GM18526 (cell line): Measurements from ENCODE around the gene TRIM9.
A peak's percentile ranks its signal among the peaks of the same experiment; 100 is the strongest.

Experiments used
- POLR2A ChIP-seq: IDR thresholded peaks from 3 replicates; pipeline ENCODE4 v1.6.1; 2011; ENCODE audit not compliant: insufficient read length; ENCODE audit errors: extremely low read depth

Gene TRIM9

GRCh38 chr14:51094901-51095853 is at the start of gene TRIM9:
TRIM9 (minus strand) TSS chr14:51095105; CDS start chr14:51094939, 166 bp downstream.
- peak; percentile 43 for TF ChIP-seq POLR2A

DNA sequence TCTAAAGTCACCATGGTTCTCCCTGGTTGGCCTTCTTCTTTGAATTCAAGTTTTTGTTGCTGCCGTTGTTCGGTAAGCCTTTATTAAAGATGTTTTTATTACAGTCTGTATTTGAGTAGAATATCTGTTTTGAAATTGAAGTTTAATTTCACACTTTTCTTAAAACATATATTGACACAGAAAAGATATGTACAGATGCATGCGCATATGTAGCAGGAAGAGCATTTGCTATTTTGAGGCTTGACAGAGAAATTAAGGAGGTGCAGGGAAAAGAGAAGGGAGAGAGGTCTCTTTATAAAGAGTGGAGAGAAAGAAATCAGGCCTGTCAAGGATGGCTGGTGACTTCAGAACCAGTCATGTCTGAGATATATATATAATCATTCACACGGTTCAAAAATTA is 46.0 kb upstream of the TRIM9 start:
- no peak for TF ChIP-seq POLR2A

GRCh38 chr14:51140338-51140737 is 45.4 kb upstream of the TRIM9 start:
- TF ChIP-seq POLR2A: no peak

DNA sequence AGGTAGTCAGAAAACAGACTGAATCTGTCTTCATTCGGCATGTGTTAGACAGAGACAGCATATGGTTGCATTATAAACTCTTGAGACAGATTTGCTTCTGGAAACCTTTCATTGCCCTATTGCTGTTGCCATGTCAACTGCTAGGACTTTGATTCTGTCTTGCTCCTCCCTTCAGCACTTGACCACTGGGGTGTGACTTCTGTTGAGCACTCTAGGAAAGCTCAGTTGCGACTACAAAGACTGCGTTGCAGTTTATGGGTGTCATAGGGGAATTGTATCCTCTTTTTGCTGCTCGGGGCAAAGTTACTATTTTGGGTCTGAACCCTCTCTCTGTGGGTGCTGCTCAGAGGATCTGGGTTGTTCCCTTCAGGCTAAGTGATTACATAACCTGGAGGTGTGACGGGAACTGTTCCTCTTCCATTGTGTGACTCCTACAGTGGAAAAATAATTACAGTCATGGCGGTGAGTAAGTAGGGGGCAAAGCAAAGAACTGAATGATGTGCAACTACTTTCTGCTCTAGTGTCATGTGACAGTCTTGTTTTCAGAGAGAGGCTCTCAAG is 44.3 kb upstream of the TRIM9 start:
- TF ChIP-seq POLR2A: no peak

DNA sequence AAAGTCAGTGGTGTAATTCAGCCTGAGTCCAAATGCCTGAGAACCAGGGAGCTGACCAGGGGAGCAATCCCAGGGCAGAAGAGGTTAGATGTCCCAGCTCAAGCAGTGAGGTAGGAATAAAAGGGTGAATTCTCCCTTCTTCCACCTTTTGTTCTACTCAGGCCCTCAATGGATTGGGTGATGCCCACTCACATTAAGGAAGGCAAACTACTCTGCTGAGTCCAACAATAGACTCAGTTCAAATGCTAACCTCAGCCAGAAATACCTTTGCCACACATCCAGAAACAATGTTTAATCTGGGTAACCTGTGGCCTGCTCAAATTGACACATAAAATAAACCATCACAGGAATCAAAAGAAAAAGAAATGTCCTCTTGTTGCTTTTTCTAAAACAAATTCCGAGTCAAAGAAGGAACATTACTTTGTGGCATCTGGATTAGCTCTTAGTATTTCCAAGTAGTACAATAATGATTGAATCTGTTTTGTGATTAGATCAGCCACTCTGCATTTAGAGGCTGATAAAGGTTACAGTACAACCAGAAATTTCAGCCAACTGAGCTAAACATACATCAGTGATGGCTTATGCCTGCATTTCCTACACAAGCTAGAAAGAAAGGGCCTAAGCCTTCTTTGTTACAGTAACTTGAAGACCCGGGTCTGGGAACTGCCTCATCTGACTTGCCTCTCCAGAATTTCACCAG is 43.6 kb upstream of the TRIM9 start:
- no peak for TF ChIP-seq POLR2A

DNA sequence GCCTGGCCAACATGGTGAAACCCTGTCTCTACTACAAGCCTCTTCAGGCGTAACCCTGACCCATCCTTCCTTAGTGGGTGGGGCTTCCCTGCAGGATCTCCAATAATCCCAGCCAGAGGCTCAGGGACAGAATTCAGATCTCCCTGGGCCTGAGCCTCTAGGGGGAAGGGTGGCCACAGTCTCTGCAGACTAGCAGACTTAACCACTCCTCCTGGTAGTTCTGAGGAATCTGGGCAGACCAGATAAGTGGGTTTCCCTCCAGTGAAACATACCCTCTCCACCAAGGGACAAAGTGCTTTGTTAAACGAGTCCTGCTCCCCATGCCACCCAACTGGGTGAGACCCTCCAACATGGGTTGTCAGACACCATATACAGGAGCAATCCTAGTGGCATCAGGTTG is 36.6 kb upstream of the TRIM9 start:
- no peak for TF ChIP-seq POLR2A

DNA sequence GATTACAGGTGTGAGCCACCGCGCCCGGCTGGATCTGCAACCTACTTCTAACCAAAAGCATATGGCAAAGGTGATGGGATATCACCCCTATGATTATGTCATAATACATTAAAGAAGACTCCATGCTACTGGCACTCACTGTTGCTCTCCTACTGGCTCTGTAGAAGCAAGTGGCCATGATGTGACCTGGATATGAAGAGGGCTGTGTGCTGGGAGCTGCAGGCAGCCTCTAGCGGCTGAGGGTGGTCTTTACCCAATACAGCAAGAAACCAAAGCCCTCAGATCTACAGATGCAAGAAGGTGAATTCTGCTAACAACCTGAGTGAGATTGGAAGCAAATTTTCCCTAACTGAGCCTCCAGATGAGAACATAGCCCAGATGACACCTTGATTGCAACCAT is 34.2 kb upstream of the TRIM9 start:
- TF ChIP-seq POLR2A: no peak

GRCh38 chr14:51124029-51124428 is 29.1 kb upstream of the TRIM9 start:
- no peak for TF ChIP-seq POLR2A

DNA sequence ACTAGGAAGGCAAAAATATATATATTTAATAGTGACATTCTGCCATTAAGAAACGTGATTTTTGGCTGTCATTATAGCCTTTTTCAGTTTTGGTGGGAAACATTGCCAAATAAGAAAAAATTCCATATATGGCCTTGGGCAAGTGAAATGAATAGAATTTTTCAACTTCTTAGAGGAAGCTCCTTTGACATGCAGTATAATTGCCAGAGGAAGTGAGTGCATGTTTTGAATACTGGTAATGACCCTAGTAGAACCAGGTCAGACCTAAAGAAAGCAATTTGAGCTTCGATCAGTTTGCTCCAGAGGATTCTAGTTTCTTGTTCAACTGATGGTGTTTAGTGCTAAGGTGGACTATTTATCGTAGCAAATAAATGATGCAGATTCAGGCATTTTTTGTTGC is 26.2 kb upstream of the TRIM9 start:
- no peak for TF ChIP-seq POLR2A

DNA sequence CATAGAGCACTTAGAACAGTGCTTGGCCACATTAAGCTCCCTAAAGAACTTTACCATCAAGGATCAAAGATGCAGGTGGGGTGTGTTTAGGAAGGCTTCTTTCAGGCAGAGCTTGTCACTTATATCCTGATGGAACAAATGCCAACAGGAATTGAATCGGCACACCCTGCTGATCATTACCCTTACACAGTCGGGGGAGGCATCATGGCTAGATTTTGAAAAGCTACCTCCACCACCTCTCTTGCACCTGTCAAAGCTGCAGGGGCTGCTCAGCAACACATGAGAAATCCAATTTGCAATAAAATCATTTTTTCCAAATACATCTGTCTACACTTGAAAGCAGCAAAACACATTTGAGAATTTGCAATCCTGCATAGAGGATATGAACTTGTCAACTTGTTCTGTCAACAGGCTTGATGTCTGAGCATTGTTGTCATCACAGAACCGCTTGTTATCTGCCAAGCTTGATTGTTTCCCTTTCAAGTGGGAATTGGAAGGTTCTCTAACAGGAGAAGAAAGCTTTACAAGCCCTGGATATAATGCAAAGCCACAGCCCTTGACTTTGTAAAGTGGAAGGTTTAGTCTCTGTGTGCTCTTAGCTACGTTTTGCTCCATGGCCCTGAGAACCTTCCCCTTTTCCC is 24.6 kb upstream of the TRIM9 start:
- no peak for TF ChIP-seq POLR2A

GRCh38 chr14:51118993-51119392 is 24.1 kb upstream of the TRIM9 start:
- no peak for TF ChIP-seq POLR2A

DNA sequence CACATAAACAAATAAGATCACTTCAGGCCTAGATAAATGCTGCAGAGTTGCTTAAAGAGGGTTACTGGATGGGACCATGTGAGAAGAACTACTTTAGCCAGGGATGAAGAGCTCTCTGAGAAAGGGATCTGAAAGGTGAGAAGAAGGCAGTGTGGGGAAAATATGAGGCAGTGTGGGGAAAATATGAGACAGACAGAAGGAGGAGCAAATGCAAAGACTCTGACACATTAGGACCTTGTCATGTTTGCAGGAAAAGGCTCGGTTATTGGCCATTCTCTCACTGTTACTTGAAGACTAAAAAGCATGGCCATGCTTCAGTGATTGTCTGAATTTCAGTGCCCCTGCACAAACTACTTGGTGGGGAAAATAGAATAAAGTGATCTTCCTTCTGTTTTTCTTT is 22.7 kb upstream of the TRIM9 start:
- TF ChIP-seq POLR2A: no peak

DNA sequence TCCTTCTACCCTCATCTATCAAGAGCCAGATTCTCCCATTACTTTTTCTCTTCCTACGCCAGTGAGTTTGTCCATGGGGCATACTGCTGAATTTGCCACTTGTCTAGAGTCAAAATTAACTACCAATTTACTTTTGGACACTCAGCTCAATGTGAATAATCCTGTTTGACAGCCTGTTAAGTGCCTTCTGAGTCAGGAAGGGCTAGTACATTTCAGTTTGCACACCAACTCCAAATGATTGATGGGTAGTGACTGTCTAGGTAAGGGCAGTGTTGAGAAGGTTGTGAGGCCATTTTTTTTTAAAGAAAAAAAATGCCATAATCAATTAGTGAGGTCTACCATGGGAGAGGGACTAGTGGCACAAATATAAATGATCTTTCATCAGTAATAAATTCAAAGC is 21.8 kb upstream of the TRIM9 start:
- TF ChIP-seq POLR2A: no peak

DNA sequence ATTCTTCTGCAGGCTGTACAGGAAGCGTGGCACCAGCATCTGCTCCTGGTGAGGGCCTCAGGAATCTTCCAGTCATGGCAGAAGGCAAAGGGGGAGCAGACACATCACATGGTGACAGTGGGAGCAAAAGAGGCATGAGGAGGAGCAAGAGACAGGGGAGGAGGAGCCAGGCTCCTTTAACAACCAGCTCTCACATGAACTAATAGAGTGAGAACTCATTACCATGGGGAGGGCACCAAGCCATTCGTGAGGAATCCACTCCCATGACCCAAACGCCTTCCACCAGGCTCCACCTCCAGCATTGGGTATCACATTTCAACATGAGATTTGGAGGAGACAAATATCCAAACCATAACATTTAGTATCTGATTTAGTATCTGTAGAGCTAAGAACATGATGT is 14.7 kb upstream of the TRIM9 start:
- TF ChIP-seq POLR2A: no peak

GRCh38 chr14:51107801-51108200 is 12.9 kb upstream of the TRIM9 start:
- TF ChIP-seq POLR2A: no peak
